HEK293T (cell line): ENCODE results near the gene NPAS3.

Experiments
- CTBP1 ChIP-seq: fragments of 450-650 bp; IDR thresholded peaks from 2 replicates; pipeline ENCODE4 v1.6.1; 2016; ENCODE audit warnings: borderline replicate concordance
- FOXK2 ChIP-seq: fragments of 450-650 bp; IDR thresholded peaks from 2 replicates; pipeline ENCODE4 v1.6.1; 2016; ENCODE audit warnings: mild to moderate bottlenecking
- FOXM1 ChIP-seq: fragments of 450-650 bp; IDR thresholded peaks from 2 replicates; pipeline ENCODE4 v1.6.1; 2017; ENCODE audit warnings: mild to moderate bottlenecking, borderline replicate concordance
- ZNF384 ChIP-seq: fragments of 450-650 bp; IDR thresholded peaks from 2 replicates; pipeline ENCODE4 v1.6.1; 2016

GRCh38 chr14:33271216-33271615, 332.5 kb downstream of the NPAS3 start:
- TF ChIP-seq CTBP1 (no peak), FOXK2 (no peak), ZNF384 (no peak), FOXM1 (no peak)
